ENCODE results near the gene OSBPL1A.
"Not testable (repeated sequence)": the region's sequence is repeated elsewhere in the genome, so short reads cannot be mapped to it uniquely, and the experiment has no call there.

Gene OSBPL1A

DNA sequence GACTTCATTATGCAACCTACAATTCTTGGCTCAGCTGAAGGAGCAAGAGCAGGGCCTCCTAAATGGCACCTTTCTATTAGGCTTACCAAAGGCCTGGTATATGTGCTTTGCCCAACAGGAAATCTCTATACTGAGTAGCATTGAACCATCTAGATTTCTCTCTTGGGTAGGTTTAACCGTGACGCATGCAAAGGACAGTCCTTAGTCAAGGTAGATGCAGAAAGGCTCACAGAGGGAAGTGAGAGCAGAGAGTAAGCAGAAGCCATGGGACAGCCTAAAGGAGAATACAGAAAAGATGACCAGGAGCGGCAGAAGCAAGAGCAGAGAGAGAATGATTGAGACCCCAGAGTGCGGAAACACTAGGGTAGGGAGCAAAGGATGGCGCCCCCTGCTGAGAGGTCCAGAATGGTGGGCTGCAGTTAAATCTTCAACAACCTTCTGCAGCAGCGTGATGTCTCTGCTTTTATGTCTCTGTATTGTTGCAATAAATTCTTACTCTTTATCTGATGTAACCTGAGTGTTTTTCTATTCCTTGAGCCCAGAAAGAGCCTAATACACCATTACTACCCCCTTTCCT lies 4.7 kb upstream of the OSBPL1A start:
- no peak overlapping the region for H3K27ac ChIP-seq
- no peak overlapping the region for H3K4me3 ChIP-seq

- Histone ChIP-seq H3K27ac (no peak overlapping the region), H3K4me3 (no peak overlapping the region)
Observed at GRCh38 chr18:24400587-24400986, 3.0 kb upstream of the OSBPL1A start.

GRCh38 chr18:24398540-24398939 lies 916 bp upstream of the OSBPL1A start:
- peak overlapping the region in 5 of 7 experiments; percentile 66 to 75 (median 73) for H3K4me3 ChIP-seq
- H3K27ac ChIP-seq: peak overlapping the region in 17 of 21 experiments; percentile 42 to 95 (median 90)

GRCh38 chr18:24397131-24397693 lies 412 bp downstream of the OSBPL1A start:
- peak overlapping the region; percentile 55 to 90 (median 73) for H3K4me3 ChIP-seq
- H3K27ac ChIP-seq: peak overlapping the region; percentile 57 to 95 (median 88)

- Histone ChIP-seq H3K27ac (peak overlapping the region in 3 of 21 experiments; percentile 90 to 92 (median 91)), H3K4me3 (peak overlapping the region in 2 of 7 experiments; percentile 66 to 74)
Observed at GRCh38 chr18:24396082-24396633, 1.5 kb downstream of the OSBPL1A start.

DNA sequence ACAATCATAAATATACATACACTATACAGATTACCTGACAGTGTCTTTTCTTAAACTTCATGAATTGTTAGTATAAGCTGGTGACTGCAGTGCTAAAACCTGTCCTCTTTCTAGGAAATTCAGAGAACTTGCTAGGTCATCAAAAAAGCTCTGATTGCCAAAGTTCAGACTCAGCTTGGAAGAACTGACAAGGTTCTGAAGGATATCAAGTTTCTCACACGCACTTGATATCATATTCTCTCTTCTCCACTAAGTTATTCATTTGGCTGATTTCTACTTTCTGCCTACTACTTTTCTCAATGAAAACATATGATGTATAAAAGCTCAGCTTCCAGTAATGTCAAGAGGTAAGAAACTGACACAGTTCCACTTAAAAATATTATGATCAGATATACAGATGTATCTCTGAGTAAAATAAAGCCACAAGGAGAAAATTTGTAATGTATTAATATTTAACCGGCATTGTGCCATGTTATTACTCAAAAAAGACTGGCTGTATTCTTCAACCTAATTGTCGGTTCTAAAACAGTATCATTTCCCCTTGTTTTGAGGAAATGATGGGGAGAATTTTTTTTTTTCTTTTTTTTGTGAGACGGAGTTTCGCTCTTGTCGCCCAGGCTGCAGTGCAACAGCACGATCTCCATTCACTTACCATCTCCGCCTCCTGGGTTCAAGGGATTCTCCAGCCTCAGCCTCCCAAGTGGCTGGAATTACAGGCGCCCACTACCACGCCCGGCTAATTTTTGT lies 2.4 kb downstream of the OSBPL1A start:
- Histone ChIP-seq H3K27ac (peak overlapping the region in 1 of 21 experiments; percentile 3), H3K4me3 (no peak overlapping the region)

DNA sequence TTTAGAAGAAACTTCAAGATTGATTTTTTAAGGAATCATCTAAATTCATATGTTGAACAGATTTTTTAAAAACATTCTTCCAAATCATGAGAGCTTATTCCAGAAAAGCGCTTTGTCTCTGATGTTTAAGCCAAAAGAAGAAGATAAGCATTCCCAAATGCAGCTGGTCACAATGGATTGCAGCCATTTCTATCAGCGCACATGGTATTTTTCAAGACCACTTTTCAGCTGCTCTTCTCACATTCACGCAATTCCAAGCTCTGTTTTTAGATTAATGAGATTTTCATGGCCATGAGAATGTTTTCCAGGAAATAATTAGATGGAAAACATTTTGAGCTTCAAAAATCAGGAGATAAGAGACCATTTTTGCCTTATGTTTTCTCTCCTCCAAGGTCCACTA lies 8.7 kb downstream of the OSBPL1A start:
- no peak overlapping the region for H3K4me3 ChIP-seq
- no peak overlapping the region for H3K27ac ChIP-seq

DNA sequence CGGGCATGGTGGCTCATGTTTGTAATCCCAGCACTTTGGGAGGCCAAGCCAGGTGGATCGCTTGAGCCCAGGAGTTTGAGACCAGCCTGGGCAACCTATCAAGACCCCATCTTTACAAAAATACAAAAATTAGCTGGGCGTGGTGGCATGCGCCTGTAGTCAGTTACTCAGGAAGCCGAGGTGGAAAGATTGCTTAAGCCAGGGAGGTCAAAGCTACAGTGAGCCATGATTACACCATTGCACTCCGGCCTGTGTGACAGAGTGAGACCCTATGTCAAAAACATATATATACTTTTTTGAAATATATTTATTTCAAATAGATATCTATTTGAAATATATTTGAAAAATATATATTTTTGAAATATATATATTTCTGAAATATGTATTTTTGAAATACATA lies 10.9 kb downstream of the OSBPL1A start:
- Histone ChIP-seq H3K4me3 (no peak overlapping the region), H3K27ac (no peak overlapping the region)

DNA sequence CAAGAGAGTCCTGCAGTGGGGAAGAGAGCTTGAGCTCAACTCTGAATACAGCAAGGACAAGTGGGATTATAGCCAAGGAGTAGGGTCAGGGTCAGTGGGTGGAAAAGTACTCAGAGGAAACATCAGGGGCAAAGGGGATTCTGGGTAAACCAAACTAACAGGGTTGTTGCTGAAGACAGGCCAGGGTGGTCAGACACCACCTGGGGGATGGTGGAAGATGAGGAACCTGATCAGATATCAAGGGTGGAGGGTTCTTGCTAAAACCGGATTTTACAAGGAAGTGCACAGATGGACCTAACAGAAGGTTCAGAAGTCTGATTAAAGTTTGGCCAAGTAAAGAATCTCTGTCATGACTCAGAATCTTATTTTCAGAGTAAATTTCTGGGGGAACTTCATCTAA lies 16.5 kb downstream of the OSBPL1A start:
- no peak overlapping the region for H3K27ac ChIP-seq
- H3K4me3 ChIP-seq: no peak overlapping the region

GRCh38 chr18:24380163-24380747 lies 17.4 kb downstream of the OSBPL1A start:
- Histone ChIP-seq H3K27ac (no peak overlapping the region), H3K4me3 (no peak overlapping the region)

DNA sequence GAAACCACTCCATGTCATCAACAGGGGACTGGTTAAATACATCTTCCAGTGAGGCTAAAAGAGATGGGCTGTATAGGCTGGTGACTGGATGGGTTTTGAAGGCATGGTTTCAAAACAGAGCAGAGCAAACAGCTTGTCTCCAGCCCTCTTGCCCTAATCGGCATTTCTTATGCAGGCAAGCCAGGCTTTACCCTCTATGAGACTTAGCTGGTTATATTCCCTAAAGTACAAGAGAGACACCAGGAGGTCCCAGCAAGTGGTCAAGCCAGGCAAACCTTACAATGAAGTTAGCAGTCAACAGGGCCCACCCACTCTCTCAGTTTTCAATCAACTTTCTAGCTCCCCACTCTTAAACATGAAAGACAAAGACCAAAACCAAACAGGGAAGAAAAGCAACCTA lies 19.0 kb downstream of the OSBPL1A start:
- H3K27ac ChIP-seq: no peak overlapping the region
- no peak overlapping the region for H3K4me3 ChIP-seq

DNA sequence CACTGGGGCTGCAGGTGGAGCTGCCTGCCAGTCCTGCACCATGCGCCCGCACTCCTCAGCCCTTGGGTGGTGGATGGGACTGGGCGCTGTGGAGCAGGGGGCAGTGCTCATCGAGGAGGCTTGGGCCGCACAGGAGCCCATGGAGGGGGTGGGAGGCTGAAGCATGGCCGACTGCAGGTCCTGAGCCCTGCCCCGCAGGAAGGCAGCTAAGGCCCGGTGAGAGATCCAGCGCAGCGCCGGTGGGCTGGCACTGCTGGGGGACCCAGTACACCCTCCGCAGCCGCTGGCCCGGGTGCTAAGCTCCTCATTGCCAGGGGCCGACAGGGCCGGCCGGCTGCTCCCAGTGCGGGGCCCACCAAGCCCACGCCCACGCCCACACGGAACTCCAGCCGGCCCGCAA lies 21.1 kb downstream of the OSBPL1A start:
- H3K4me3 ChIP-seq, H3K27ac ChIP-seq: not testable (repeated sequence)

DNA sequence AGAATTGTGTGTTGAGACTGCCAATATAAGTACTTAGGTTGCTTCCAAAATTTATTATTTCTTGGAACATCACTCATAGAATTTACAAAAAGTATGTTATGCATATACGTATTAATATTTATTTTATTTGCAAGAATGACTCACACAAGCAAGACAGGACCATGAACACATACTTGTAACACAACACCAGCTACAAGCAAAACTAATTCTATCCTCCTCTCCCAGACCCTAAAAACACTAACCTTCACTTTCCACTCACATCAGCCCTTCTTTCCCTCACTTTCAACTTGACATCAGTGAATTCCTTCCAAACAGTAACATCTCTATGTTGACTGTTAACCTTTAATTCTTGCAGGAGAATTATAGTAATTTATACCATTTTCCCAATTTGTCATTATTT lies 24.3 kb downstream of the OSBPL1A start:
- Histone ChIP-seq H3K4me3 (no peak overlapping the region), H3K27ac (no peak overlapping the region)

DNA sequence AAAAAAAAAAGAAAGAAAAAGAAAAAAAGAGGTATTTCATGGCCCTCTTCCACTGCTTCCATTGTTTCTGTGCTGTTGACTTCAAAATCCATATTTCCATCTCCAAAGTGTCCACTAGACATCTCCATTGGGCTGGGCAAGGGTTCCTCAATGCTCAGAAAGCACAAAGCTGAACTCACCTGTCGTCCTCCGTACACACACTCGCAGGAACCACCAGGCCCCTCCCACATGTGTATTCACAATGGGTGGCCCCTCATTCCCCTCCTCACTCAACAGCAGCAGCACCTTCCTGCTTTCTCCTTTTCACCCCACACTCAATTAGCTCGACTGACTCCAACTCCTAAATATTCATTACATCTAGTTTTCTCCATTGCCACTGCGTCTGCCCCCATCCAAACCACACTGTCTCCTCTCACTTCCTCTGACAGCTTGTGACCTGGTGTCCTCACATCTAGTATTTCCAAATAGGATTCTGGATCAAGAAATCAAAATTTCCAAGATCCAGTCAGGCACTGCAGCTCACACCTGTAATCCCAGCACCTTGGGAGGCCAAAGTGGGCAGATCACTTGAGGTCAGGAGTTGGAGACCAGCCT lies 25.2 kb downstream of the OSBPL1A start:
- H3K4me3 ChIP-seq: no peak overlapping the region
- H3K27ac ChIP-seq: no peak overlapping the region

DNA sequence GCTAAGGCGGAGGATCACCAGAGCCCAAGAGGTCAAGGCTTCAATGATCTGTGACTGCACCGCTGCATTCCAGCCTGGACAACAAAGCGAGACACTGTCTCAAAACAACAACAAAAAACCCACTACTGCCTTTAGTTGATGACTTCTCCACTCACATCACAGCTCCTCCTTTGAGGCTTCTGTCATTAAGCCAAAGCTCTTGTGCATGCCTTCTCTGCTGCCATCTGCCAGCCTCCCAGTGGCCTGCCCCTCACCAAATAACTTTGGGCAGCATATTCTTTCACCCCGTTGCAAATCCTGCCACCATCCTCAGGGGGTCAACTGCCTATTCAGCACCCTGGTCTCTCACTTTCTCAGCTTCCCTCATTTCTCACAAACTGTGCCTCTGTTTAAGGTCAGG lies 27.5 kb downstream of the OSBPL1A start:
- H3K4me3 ChIP-seq: no peak overlapping the region
- H3K27ac ChIP-seq: no peak overlapping the region

DNA sequence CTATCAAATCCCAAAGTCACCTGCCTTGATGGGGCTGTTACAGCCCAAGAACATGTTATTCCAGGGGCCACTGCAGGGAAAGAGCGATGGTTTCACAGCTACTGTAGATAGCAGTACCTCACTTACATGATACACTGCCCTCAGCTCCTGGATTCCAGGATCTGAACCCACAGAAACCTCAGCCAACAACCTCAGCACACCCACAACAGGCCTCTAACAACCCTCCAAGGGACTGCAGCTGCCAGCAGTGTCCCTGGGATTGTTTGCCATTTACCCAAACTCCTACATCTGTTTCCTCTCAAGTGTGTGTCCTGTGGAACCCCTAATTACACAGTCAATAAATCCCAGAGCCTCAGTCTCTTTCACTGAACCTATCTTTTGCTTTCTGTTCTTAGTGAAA lies 28.2 kb downstream of the OSBPL1A start:
- no peak overlapping the region for H3K27ac ChIP-seq
- no peak overlapping the region for H3K4me3 ChIP-seq

GRCh38 chr18:24368749-24369148 lies 28.9 kb downstream of the OSBPL1A start:
- Histone ChIP-seq H3K27ac (no peak overlapping the region), H3K4me3 (no peak overlapping the region)

DNA sequence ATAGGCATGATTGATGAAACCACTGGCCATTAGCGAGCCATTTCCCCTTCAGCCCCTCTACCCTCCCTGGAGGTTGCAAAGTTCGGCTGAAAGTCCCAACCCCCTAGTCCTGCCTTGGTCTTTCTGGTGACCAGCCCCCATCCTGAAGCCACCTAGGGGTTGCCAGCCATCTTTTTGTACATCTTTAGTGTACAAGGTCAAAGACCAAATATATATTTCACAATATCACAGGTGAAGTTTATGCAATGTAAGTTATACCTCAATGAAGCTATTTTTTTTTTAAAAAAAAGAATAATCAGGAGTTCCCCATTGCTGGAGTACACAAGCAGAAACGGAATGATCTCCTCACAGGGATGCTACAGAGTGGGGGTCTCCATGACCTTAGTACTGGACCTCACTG lies 31.3 kb downstream of the OSBPL1A start:
- H3K4me3 ChIP-seq: no peak overlapping the region
- no peak overlapping the region for H3K27ac ChIP-seq

DNA sequence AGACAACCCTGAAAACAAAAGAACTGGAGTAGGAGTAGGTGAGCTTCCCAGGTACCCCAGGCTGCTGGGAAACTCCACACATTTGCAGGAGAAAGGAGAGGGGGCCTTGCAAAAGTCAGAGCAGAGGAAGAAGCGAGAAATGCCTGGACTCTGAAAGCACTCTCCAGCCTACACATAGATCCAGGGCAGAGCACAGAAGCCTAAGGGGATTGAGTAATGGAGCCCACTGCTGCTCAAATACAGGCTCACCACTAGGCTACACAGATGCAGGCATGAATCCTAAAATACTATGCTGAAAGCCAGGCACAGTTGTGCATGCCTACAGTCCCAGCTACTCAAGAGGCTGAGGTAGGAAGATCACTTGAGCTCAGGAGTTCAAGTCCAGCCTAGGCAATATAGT lies 33.4 kb downstream of the OSBPL1A start:
- no peak overlapping the region for H3K4me3 ChIP-seq
- H3K27ac ChIP-seq: no peak overlapping the region

GRCh38 chr18:24362757-24363156 lies 34.9 kb downstream of the OSBPL1A start:
- Histone ChIP-seq H3K27ac (no peak overlapping the region), H3K4me3 (no peak overlapping the region)

Data from skin epidermis (tissue), 12 donors.